Left kidney (tissue), 2 donors: Measurements from ENCODE around the gene CDYL. TPM values are rescaled to one million over a fixed set of nuclear protein-coding genes. Genes with fewer than 3 reads are reported as not detected.

Source experiments
- DNase-seq: peaks from one replicate; pipeline ENCODE4 v3.0.0-alpha.2; 2013
- polyA plus RNA-seq: library from polyadenylated mRNA; unstranded; fragments of 120-200 nt; gene quantifications from one replicate; pipeline ENCODE4 v1.2.1, GENCODE V29; 2013; ENCODE audit not compliant: insufficient read length

CDYL gene
- polyA plus RNA-seq, 1 donor, result 27.7 TPM

GRCh38 chr6:4932228-4932903 is 156.2 kb downstream of the CDYL start:
- DNase-seq, result no peak

GRCh38 chr6:4935486-4935885 is 159.3 kb downstream of the CDYL start:
- no peak for DNase-seq

- no peak for DNase-seq
Observed at GRCh38 chr6:4935975-4936680, 159.9 kb downstream of the CDYL start.

- DNase-seq, result no peak
Observed at GRCh38 chr6:4936681-4937041, 160.5 kb downstream of the CDYL start.

GRCh38 chr6:4937414-4937813 is 161.2 kb downstream of the CDYL start:
- DNase-seq, result no peak

GRCh38 chr6:4939241-4939640 is 163.0 kb downstream of the CDYL start:
- no peak for DNase-seq

DNA sequence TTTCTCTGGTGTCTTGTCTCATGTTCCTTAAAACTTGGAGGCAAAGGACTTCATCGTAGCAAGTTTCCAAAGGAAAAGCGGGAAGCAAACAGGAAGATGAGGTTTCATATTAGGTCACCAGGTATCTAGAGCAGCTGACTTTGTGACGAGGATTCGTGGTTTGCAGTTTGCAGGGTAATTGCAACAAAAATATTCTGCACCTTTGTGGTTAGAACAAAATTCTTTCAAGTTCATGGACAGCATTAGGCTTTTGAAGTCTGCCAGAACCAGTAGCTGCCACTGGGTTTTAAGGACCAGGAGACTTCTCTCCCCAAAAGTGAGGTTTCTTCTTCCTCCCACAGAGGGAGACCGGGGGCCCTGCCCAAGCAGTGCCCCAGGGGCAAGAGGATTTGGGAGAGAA is 164.2 kb downstream of the CDYL start:
- no peak for DNase-seq

GRCh38 chr6:4941782-4942672 is 165.8 kb downstream of the CDYL start:
- no peak for DNase-seq

- DNase-seq, result no peak
Observed at GRCh38 chr6:4942673-4943009, 166.4 kb downstream of the CDYL start.

DNA sequence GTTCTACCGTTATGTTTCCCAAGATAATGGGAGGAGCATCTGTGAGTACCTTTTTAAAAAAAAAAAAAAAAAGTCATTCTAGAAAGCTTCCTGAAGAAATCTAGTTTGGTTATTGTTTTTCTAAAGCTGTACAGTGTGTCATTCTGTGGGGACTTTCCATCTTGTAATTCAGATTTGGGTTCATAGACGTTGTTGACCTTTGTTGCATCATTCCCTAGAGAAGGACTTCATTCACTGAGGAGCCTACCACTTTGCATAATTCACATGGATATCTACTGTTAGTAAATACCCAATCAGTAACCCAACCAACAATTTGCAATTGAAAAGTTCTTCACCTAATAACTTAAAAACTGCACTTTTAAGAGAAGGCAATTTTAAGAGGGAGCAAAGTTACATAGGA is 167.5 kb downstream of the CDYL start:
- no peak for DNase-seq

DNA sequence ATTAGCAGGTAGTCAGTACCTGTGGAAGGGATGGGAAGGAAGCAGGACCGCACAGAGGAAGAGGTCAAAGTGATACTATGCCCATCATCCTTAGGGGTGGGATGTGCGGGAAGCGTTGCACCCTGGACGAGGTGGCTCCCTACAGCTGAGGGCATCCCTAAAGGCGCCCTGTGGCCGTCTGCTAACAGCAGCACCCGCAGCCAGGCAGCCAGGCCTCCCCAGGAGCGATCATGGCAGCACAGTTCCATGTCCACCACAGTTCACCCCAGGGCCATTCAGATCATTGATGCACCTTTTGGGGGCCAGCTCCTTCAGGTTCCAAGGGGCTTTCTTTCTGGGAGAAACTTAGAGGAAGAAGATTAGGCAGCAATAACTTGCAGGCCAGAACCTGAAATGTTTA is 168.1 kb downstream of the CDYL start:
- no peak for DNase-seq

DNA sequence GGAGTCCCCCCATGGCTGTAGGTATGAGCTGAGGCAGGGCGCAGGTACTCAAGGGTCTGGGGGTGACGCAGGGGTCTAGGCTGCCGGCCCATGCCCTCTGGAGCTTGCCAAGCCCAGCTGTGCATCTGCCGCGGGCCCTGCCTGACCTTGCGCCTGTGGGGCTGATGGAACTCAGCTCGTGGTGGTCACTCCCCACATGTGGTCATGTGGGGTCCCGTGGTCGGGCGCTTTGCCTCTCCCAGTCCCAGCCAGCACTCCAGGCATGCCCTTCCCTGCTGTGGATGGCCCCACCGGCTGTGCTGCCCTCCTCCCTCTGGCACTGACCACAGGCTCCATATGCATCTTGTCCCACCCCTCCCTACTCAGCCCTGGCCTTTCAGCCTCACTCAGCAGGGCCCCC is 170.3 kb downstream of the CDYL start:
- DNase-seq, result no peak

DNA sequence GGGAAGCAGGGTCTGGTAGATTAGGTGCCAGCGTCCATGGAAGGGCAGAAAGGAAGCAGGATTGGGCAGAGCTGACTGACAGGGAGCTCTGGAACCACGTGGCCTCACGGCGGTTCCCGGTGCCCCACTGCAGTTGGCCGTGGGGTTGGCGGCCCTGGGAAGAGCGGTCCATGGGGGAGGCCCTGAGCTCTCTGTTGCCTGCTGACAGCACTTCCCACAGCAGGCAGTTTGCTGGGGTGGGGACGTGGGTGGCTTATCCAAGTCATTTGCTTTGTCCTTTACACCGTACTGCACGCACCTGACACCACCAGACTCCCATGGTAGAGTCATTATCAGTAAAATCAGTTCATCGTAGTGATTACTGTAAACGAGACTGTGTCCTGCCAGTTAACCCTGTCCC is 171.5 kb downstream of the CDYL start:
- DNase-seq, result no peak

DNA sequence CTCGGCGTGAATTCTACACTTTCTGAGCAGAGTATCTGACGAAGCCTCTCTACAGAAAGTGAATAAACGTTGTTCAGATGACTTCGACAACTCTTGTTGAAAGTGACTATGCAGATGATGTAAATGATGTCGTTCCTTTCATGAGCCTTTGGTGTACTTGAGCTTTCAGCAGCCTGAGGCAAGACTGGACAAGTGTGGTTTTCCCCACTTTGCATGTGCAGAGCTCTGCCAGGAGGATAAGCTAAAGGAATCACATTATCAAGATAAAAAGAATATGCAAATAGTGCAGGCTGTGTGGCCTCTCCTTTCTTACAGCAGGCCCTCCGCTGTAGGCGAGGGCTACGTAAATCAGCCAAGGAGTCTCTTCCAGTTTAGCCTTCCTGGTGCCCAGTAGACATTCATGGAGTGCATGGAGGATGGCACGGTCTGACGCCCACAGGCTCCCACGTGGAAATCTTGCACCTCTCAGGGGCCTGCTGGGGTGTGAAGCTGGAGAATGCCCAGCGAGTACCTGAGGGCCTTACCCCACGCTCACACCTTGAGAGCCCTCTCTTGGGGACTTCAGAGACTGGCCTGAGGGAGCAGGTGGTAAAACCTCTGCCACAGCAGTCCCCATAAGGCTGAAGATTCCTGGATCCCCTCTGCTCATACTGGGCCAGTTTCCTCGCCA is 172.7 kb downstream of the CDYL start:
- no peak for DNase-seq

DNA sequence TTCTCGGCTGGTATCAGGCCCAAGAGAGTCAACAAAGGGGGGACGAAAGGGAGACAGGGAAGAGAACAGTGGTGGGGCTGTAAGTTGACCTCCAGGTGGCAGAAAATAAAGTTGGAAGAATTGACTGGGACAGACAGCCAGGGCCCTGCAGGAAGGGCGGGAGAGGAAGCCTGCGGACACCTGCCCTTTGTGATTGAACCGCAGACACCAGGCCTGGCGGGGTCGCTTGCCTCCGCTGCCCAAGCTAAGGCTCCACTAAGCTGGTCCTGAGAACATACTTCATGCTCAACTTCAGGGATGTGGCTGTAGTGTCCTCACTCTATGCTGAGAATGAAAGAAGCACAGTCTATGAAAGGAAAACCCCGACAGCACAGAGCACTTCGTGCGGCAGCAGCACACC is 173.9 kb downstream of the CDYL start:
- DNase-seq, result no peak

GRCh38 chr6:4950836-4951533 is 174.8 kb downstream of the CDYL start:
- no peak for DNase-seq

- DNase-seq, result no peak
Observed at GRCh38 chr6:4953440-4953839, 177.2 kb downstream of the CDYL start.

DNA sequence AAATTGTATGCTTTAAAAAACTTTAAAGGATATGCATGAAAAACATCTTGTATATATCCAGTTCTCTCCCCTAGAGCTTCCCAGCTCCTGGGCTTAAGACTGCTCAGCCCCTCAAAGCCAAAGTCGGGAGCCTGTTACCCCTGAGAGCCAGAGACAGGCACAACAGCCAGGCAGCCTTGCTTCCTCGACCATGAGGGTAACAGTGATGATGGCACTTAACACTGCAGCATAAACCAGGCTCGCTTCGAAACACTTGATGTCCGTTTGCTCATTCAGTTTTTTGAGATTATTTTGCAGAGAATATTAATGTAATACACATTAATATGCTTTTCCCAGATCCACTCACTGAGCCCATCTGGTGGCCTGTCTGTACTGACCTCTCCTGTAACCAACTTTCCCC is 180.4 kb downstream of the CDYL start:
- DNase-seq, result no peak

GRCh38 chr6:4957521-4958231 is 181.5 kb downstream of the CDYL start:
- no peak for DNase-seq

DNA sequence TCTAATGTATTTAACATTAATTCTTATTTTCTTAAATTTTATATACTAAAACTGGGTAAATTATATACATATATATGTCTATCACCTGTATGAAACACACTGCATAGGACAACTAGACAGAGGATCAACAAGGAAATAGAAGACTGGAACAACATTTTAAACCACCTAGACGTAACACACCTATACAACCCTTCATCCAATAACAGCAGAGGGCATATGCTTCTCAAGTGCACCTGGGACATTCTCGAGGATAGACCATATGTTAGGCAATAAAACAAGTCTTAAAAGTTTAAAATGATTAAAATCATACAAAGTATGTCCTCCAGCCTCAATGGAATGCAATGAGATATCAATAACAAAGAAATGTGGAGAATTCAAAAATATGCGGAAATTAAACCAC is 182.4 kb downstream of the CDYL start:
- no peak for DNase-seq
